ENCODE data around the gene DHRS11.

Gene DHRS11

GRCh38 chr17:36594626-36595401 is 3.1 kb downstream of the DHRS11 start (continued):
- TF ChIP-seq CSDC2 (CRISPR knock-in tag; IDR thresholded peaks at IDR 0.05) (no peak), ARNTL (CRISPR knock-in tag; IDR thresholded peaks at IDR 0.05; ENCODE audit: borderline replicate concordance, low read depth) (no peak)

GRCh38 chr17:36597226-36597625 is 5.5 kb downstream of the DHRS11 start:
- no peak for ATAC-seq

More at GRCh38 chr17:36597226-36597625, 5.5 kb downstream of the DHRS11 start:
- TF ChIP-seq TSHZ2 (CRISPR knock-in tag; IDR thresholded peaks at IDR 0.05): no peak
- no peak for TF ChIP-seq ZC3H10 (CRISPR knock-in tag; IDR thresholded peaks at IDR 0.05)
- TF ChIP-seq, protein P1, sequence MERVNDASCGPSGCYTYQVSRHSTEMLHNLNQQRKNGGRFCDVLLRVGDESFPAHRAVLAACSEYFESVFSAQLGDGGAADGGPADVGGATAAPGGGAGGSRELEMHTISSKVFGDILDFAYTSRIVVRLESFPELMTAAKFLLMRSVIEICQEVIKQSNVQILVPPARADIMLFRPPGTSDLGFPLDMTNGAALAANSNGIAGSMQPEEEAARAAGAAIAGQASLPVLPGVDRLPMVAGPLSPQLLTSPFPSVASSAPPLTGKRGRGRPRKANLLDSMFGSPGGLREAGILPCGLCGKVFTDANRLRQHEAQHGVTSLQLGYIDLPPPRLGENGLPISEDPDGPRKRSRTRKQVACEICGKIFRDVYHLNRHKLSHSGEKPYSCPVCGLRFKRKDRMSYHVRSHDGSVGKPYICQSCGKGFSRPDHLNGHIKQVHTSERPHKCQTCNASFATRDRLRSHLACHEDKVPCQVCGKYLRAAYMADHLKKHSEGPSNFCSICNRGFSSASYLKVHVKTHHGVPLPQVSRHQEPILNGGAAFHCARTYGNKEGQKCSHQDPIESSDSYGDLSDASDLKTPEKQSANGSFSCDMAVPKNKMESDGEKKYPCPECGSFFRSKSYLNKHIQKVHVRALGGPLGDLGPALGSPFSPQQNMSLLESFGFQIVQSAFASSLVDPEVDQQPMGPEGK (CRISPR knock-in tag; IDR thresholded peaks at IDR 0.05; ENCODE audit: borderline replicate concordance): no peak
- TF ChIP-seq ZNF565 (CRISPR knock-in tag; conservative IDR thresholded peaks at IDR 0.05; ENCODE audit: low read depth): no peak
- TF ChIP-seq, protein P2, sequence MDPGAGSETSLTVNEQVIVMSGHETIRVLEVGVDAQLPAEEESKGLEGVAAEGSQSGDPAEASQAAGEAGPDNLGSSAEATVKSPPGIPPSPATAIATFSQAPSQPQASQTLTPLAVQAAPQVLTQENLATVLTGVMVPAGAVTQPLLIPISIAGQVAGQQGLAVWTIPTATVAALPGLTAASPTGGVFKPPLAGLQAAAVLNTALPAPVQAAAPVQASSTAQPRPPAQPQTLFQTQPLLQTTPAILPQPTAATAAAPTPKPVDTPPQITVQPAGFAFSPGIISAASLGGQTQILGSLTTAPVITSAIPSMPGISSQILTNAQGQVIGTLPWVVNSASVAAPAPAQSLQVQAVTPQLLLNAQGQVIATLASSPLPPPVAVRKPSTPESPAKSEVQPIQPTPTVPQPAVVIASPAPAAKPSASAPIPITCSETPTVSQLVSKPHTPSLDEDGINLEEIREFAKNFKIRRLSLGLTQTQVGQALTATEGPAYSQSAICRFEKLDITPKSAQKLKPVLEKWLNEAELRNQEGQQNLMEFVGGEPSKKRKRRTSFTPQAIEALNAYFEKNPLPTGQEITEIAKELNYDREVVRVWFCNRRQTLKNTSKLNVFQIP (CRISPR knock-in tag; IDR thresholded peaks at IDR 0.05; ENCODE audit: borderline replicate concordance, low read depth): no peak
- TF ChIP-seq ARNTL (CRISPR knock-in tag; IDR thresholded peaks at IDR 0.05; ENCODE audit: borderline replicate concordance, low read depth): no peak
- TF ChIP-seq ISL1 (CRISPR knock-in tag; IDR thresholded peaks at IDR 0.05): no peak
- no peak for TF ChIP-seq RARB (CRISPR knock-in tag; IDR thresholded peaks at IDR 0.05)
- TF ChIP-seq CREB5 (CRISPR knock-in tag; IDR thresholded peaks at IDR 0.05; ENCODE audit: low read depth): no peak
- no peak for TF ChIP-seq GLIS3 (CRISPR knock-in tag; IDR thresholded peaks at IDR 0.05)
- no peak for TF ChIP-seq OSR1 (CRISPR knock-in tag; IDR thresholded peaks at IDR 0.05)
- TF ChIP-seq ZNF8 (CRISPR knock-in tag; IDR thresholded peaks at IDR 0.05): no peak
- TF ChIP-seq CSRNP3 (CRISPR knock-in tag; IDR thresholded peaks at IDR 0.05): no peak
- TF ChIP-seq ZFP30 (CRISPR knock-in tag; IDR thresholded peaks at IDR 0.05): no peak
- no peak for TF ChIP-seq ZFP3 (CRISPR knock-in tag; IDR thresholded peaks at IDR 0.05)
- no peak for TF ChIP-seq ZNF70 (CRISPR knock-in tag; IDR thresholded peaks at IDR 0.05)
- no peak for TF ChIP-seq SNAI2 (CRISPR knock-in tag; IDR thresholded peaks at IDR 0.05)
